HG03064 (cell line): ENCODE measurements around the gene RNGTT.
"Not testable (repeated sequence)": the region's sequence is repeated elsewhere in the genome, so short reads cannot be mapped to it uniquely, and the experiment has no call there.

Experiments
- ATAC-seq: cut with Tn5 transposase; IDR thresholded peaks from one replicate; pipeline ENCODE4 v1.9.1; 2021; ENCODE audit warnings: low read depth; ENCODE audit not compliant: unreplicated experiment

Gene RNGTT

DNA sequence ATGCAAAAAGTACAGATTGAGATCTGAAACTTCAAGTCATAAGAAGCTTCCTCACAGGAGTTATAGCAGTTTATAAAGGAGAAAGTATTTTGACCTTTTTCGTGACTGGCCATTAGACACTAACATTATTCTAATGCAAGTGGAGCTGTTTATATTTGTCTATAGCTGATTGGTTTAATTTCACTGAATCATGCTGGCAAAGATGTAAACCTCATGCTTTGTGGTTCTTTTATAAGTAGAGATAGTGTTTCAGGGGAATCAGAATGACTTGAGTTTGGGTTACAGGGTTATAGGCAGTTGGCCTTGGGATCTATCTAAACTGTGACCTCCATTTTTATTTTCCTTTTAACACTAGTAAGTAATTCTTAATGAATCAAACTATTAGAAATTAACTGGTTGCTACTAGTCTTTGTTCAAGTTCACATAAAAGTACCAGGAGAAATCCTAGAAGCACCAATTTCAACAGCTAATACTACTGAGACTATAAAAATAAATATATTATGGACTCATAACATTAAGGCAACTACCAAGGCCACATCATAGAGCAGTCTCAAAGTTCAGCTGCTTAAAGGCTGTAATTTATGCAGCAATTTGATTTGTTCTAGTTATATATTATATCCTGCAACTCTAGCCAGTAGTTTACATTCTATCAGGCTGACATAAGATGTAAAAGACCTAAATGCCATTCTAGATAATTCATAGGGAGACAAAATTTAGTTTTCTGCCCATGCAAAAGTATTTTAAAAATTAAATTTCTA lies 94.0 kb downstream of the RNGTT start:
- no peak for ATAC-seq

DNA sequence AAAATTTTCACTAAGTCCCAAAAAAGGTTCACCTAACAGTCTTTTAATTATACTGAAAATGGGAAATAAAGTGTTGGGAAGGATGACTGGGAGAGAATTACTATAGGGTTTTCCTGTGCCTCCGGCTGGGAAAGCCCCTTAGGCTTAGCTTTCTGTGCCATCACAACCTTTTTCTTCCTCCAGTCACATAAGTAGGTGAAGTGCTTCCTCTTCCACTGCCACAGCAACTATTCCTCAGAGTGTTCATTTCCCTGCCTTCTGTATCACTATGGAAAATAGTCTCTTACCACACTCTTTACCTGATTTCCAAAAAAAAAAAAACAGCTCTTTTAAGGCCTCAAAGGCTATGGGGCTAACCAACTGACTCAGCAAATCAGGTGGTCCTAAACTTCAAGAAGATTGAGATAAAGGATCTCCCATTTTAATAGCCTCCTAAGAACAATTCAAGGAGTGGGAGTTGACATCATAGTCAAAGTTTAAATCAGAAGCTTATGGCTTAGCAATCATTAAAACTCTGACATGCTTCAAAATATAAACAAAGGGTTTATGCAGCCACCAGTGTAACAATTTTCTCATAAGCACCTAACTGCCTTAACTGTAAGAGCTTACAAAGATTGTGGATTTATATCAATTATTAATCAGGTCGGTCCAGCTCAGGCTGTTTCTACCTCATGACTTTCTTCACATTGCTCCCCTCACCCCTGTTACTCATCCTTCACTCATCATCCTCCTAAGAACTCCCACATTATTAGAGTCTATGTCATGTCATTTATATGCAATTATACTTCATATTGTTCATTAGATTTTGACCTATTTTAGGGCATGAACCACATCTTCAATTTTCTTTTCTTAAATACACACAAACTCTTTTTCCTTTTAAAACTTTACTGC lies 95.3 kb downstream of the RNGTT start:
- ATAC-seq = no peak

DNA sequence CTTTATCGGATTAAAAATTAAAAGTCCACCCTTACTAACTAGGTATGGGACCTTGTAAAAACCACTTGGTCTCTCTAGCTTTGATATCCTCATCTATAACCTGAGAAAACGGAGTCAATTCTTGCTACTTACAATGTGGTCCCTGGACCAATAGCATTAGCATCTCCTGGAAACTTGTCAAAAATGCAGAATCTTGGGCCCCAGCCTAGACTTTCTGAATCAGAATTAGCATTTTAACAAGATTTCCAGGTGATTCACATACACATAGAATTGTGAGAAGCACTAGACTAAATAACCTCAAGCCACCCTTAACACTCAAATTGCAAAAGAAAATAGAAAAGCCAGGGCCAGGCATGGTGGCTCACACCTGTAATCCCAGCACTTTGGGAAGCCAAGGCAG lies 96.6 kb downstream of the RNGTT start:
- no peak for ATAC-seq

DNA sequence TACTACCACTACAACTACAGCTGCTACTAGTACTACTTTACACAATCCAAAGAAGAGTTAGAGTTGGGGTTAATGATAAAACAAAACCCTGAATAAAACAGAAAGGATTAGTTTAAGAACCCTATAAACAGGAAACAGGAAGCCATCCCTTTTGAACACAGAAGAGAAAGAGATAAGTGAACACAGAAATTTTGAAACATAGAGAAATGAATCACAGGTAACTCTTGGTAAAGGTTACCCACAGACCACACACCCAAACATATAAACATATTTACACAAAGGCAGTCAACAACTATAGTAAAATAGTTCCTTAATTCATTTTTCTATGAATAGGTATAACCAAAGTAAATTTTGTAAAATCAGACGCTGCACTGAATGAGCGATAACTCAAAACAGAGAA lies 98.1 kb downstream of the RNGTT start:
- ATAC-seq = no peak

DNA sequence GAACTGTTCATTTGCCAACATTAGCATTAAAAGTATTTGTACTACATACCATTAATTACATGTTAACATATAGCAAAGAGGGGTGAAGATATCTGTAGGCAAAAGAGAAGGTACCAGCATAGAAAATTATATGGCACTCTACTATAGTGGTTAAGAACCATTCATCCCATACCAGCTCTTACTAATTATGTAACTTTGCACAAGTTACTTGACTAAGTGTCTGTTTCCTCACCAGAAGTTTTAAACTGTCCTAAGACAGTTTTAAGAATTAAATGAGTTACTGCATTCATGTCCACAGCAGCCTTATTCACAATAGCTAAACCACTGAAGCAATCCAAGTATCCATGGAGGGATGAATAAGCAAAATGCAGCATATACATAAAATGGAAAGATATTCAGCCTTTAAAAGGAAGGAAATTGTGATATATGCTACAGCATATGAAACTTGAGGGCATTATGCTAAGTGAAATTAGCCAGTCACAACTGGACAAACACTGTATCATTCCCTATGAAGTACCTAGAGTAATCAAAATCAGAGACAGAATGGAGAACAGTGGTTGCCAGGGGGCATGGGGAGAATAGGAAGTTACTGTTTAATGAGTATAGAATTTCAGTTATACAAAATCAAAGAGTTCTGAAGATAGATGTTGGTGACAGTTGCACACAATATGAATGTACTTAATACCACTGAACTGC lies 98.9 kb downstream of the RNGTT start:
- ATAC-seq = no peak

DNA sequence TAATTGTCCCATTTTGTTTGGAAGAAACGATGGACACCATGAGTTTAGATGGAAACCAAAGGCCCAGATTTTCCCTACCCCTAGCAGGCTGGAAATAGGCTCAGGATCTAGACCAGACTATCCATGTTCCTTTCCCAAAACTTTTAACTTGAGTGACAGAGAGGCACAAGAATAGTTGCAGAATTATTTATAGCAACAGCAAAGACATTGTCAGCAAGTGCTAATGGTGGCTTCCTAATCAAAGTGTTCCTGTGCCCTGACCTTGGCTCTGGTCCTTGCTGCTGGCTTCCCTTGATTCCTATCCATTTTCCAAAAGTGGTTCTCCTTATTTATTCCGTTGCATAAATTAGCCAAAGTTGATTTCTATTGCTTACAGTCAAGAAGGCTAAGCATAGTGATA lies 103.1 kb downstream of the RNGTT start:
- ATAC-seq = no peak

DNA sequence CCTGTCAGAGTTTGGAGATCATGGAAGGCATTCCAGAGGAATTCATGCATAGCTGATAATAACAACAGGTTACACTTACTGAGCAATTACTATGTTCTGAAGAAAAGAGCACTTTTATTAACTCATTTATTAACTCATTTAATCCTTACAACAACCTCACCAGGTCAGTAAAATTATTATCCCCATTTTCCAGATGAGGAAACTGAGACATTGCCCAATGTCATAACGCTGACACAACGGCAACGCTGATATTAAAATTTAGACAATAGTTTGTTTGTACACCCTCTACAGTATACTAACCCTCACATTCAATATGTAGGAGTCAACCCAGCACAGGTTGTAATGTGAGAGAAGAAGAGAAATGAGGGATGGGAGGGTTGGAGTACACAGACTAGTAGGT lies 105.0 kb downstream of the RNGTT start:
- no peak for ATAC-seq

DNA sequence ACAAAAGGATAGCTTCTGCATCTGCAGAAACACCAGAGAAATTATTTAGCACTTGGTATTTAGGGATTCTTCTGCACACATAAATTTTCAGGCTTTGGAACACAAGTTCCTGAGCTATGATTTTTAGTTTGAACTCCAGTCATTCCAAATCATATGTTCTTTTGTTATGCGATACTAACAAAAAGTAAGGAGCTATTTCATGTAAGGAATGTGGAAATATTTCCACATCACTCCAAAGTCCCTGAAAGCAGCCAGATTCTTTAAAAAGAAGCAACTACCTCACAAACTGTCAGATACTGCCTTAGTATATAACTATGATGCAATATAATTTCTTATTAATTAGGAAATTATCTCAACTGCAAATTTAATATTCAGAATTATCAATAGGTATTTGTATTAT lies 106.9 kb downstream of the RNGTT start:
- no peak for ATAC-seq

DNA sequence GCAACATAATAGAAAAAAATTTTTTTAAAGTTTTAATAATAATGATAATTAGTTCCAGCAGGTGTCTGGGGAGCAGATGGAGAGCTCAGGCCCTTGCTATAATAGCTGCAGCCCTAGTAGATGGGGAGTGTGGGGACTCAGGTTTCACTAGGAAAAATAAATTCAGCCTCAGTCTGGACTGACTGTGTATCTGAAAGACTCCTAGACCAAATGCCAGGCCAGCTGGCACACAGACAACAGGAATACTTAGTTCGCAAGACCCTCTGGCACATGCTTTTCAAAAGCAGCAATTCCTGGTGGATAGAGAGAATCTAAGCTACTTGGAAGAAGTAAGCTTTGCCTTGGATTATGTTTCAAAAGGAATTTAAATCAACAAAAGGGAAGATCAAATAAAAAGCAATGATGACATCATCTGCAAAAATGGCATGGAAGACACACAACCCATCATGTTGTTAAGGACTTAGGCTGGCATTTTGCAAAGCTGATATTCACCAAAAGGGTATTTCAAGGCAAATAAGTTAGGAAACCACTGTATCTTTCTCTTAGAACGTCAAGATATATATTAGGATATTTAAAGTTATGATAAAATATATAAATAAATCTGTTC lies 107.8 kb downstream of the RNGTT start:
- no peak for ATAC-seq

DNA sequence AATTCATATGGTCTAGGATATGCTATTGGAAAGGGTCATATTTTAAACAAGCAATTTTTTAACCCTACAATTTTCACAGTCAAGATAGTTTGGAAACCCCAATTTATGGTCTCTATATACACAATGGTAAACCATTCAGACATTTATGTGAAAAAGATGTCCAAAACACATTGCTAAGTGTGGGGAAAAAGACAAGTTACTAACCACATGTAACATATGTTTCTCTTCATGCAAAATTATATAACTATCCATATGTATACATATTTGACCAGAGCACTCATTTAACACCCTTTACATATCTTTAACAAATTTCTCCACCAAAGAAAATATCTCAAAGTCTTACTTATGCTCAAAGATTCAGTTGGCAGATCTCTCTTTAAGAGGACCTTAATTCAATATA lies 110.6 kb downstream of the RNGTT start:
- ATAC-seq = no peak

DNA sequence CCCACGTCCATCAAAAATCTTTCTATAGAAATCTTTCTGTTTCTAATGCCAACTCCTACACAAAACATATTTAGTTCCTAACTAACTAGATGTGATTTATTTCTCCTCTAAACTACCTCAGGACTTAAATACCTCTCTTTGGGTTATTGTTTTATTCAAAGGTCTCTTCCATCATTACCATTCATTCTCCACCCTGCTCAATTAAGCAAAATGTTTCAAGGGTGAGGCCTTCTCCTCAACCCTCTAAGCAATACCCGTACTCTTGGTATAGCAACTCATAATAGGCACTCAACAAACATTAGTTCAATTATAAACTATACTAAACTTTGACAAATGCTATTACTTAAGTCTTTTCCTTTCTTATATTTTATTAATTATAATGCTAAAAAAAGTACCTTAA lies 111.4 kb downstream of the RNGTT start:
- no peak for ATAC-seq

DNA sequence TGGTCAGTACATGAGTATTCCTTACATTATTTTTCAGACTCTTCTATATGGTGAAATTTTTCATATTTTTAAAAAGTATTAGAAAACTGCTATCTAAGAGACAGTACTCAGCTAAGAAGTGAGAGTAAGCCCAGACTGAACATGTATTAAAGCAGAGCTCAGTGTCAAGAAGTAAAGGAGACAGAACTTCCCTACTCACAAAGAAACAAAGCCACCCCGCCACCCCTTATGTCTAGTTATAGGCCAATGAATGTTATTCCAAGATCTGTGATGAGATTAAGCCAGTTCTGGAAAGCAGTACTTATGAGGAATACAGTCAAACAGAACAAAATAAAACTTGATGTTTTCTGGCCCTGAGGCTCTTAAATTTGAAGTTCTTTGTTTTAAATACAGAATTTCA lies 114.5 kb downstream of the RNGTT start:
- ATAC-seq = no peak

DNA sequence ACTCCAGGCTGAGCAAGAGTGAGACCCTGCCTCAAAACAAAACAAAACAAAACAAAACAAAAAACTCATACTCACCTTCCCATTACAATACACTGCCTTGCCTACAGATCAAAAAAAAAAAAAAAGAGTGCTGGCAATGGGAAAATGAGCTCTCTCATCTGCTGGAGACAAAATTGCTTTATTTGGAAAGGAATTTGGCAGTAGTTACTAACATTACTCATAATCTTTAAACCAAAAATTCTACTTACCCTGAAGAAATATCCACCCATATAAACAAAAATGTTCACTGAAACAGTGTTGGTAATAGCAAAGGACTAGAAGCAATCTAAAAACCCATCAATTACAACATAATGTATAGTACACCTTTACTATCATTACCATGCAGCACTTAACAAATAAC lies 120.4 kb downstream of the RNGTT start:
- ATAC-seq = no peak

DNA sequence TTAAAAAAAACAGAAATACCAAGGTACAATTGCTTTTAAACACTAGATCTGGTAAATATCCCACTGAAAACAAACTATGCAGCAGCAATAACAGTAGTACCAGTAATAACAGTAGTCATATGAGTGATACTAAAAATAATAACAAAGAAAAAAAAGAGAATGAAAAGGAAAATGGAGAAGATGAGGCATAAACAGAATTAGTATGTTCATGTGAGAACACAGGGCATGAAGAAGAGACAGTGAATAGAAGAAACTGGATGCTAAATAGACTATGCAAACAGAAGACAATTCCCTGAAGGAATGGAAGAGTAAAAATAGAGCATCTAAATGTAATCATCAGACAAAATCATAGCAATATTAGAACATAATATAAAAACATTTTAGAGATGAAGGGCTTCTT lies 121.1 kb downstream of the RNGTT start:
- ATAC-seq = no peak

DNA sequence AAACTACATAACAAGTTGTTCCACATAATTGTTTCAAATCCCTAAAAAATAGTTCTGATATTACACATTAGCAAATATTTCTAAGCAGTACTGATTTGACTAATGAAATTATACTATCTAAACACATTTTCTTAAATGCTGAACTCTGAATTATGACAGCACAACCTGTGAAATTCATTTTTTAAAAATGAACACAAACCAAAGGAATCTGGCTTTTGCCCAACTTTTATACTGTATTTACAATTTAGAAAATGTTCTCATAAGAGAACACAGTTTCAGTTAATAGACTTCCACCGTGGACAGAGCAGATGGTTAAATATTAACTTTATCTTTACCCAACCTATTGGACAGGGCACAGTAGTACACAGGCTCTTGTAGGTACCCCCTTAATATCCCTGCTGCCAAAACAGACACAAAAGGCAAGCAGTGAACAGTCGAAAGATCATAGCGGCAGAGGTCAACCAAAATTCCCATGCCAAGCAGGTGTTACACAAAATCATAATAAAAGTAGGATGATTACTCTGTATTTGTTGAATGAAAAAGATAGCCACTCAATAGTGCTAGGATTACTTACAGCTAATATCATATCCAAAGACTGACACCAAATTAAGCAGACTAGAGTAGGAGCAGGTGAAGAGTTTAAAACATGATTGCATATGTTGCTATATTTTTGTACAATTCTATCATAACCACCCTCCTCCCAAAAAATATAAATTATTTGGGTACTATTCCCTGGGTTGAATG lies 122.5 kb downstream of the RNGTT start:
- no peak for ATAC-seq

DNA sequence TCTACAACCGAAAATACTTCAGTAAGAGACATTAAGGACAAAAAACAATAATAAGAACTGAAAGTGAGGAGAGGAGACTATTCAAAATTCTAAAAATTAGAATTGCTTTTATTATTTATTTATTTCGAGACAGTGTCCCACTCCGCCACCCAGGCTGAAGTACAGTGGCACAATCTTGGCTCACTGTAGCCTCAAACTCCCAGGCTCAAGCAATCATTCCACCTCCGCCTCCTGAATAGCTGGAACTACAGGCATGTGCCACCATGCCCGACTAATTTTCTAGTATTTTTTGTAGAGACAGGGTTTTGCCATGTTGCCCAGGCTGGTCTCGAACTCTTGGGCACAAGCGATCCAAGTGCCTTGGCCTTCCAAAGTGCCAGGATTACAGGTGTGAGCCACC lies 123.1 kb downstream of the RNGTT start:
- no peak for ATAC-seq

DNA sequence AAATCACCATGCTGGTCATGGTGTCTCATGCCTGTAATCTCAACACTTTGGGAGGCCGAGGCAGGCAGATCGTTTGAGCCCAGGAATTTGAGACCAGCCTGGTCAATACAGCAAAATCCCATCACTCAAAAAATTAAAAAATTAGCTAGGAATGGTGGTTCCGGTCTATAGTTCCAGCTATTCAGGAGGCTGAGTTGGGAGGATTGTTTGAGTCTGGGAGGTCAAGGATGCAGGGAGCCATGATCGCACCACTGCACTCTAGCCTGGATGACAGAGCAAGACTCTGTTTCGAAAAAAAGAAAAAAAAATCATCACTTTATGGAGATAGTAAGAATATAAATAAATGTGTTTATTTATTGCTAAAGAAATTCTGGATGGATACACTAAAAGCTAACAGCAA lies 124.1 kb downstream of the RNGTT start:
- ATAC-seq = no peak

DNA sequence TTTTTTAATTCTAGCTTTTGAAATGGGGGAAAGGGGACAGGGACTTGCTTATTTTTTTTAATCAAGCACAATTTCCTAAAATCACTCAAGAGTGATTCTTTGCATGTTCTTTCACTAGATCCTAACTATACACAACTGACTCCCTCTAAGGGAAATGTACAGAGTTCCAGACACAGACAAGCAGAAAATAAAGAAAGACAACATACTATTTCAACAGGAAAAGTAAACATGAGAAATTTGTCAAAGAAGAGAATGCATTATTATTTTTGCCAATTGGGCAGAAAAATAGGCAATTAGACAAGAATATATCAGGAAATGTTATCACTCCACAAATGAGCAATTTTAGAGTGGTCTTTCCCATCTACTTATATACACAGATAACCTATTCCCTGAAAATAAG lies 128.2 kb downstream of the RNGTT start:
- ATAC-seq = no peak

DNA sequence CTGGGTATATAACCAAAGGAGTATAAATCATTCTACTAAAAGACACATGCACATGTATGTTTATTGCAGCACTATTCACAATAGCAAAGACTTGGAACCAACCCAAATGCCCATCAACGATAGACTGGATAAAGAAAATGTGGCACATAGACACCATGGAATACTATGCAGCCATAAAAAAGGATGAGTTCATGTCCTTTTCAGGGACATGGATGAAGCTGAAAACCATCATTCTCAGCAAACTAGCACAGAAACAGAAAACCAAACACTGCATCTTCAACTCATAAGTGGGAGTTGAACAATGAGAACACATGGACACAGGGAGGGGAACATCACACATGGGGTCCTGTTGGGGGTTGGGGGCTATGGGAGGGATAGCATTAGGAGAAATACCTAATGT lies 130.3 kb downstream of the RNGTT start:
- not testable (repeated sequence) for ATAC-seq

DNA sequence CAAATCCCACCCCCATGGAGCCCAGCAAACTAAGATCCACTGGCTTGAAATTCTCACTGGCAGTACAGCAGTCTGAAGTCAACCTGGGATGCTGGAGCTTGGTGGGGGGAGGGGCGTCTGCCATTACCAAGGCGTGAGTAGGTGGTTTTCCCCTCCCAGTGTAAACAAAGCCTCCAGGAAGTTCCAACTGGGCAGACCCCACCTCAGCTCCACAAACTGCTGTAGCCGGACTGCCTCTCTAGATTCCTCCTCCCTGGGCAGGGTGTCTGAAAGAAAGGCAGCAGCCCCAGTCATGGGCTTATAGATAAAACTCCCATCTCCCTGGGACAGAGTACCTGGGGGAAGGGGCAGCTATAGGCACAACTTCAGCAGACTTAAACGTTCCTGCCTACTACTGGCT lies 135.8 kb downstream of the RNGTT start:
- not testable (repeated sequence) for ATAC-seq
